NCI-H2196 (cell line): Measurements from ENCODE around the gene RPL13.

Experiments used
- DNase-seq: peaks from one replicate; lab custom pipeline; 2025; ENCODE audit not compliant: unreplicated experiment; lab: John Stamatoyannopoulos, UW

RPL13 gene

GRCh38 chr16:89596061-89596689, 35.7 kb downstream of the RPL13 start:
- no peak for DNase-seq

- no peak for DNase-seq
Observed at GRCh38 chr16:89596957-89597649, 36.6 kb downstream of the RPL13 start.

- peak; percentile 33 for DNase-seq
Observed at GRCh38 chr16:89598199-89598598, 37.7 kb downstream of the RPL13 start.

- DNase-seq: peak; percentile 57
Observed at GRCh38 chr16:89599451-89599858, 39.0 kb downstream of the RPL13 start.

- no peak for DNase-seq
Observed at GRCh38 chr16:89599902-89600301, 39.4 kb downstream of the RPL13 start.

GRCh38 chr16:89600427-89600826, 39.9 kb downstream of the RPL13 start:
- no peak for DNase-seq

- no peak for DNase-seq
Observed at GRCh38 chr16:89600956-89601355, 40.5 kb downstream of the RPL13 start.

GRCh38 chr16:89601906-89602272, 41.4 kb downstream of the RPL13 start:
- no peak for DNase-seq

GRCh38 chr16:89602273-89602951, 41.9 kb downstream of the RPL13 start:
- DNase-seq: no peak

- no peak for DNase-seq
Observed at GRCh38 chr16:89602952-89603590, 42.6 kb downstream of the RPL13 start.

GRCh38 chr16:89604764-89605163, 44.3 kb downstream of the RPL13 start:
- no peak for DNase-seq

- no peak for DNase-seq
Observed at GRCh38 chr16:89605186-89605970, 44.9 kb downstream of the RPL13 start.

GRCh38 chr16:89606006-89606405, 45.5 kb downstream of the RPL13 start:
- DNase-seq: peak; percentile 85

GRCh38 chr16:89607453-89607852, 47.0 kb downstream of the RPL13 start:
- no peak for DNase-seq

- DNase-seq: no peak
Observed at GRCh38 chr16:89607937-89608740, 47.7 kb downstream of the RPL13 start.

GRCh38 chr16:89610108-89610453, 49.6 kb downstream of the RPL13 start:
- no peak for DNase-seq

GRCh38 chr16:89612415-89613166, 52.1 kb downstream of the RPL13 start:
- no peak for DNase-seq

- no peak for DNase-seq
Observed at GRCh38 chr16:89613231-89613953, 52.9 kb downstream of the RPL13 start, which contains the start of gene DPEP1. DPEP1 (plus strand) TSS chr16:89613642; CDS start chr16:89630411, 16,769 bp downstream.

GRCh38 chr16:89613954-89614459, 53.5 kb downstream of the RPL13 start:
- DNase-seq: no peak
